Measurements from ENCODE around the gene KCND2. TPM values are rescaled to one million over a fixed set of nuclear protein-coding genes. Genes with fewer than 3 reads are reported as not detected.

The KCND2 gene
- total and polyA plus RNA-seq, 2 of the 4 experiments (the other 2 are of a cell fraction): under 0.01 TPM; not detected in 1

GRCh38 chr7:120304674-120305073 is 31.7 kb downstream of the KCND2 start:
- in situ Hi-C loops (cut with MboI; ENCODE audit: low sequenced_read_pairs): no loop called here
- Histone ChIP-seq H2BK5ac (ENCODE audit: low read depth, low read length, poor library complexity, severe bottlenecking) (no peak overlapping the region), H3K23ac (ENCODE audit: low read depth, low read length) (no peak overlapping the region), H3K4me2 (ENCODE audit: low read depth, low read length) (no peak overlapping the region), H4K5ac (ENCODE audit: low read depth, low read length) (no peak overlapping the region), H2AK9ac (replicated peaks; ENCODE audit: low read depth, low read length, poor library complexity) (no peak overlapping the region), H3K9ac (ENCODE audit: low read depth, low read length) (no peak overlapping the region), H3K27me3 (ENCODE audit: control insufficient read depth, insufficient read depth, low read length) (no peaks in the 10 kb centered on the region), H2AK5ac (ENCODE audit: low read depth, low read length) (no peak overlapping the region), H3K27ac (ENCODE audit: insufficient read depth, low read length) (no peak overlapping the region), H3K79me1 (ENCODE audit: low read depth in 1 of 2, low read length in 2 of 2) (no peaks in the 10 kb centered on the region), H3K9me3 (ENCODE audit: control insufficient read depth, insufficient read depth, low read length) (no peaks in the 10 kb centered on the region), H4K91ac (ENCODE audit: insufficient read depth, low read depth, low read length) (no peak overlapping the region), H2BK20ac (ENCODE audit: low read depth, low read length) (no peak overlapping the region), H3K18ac (ENCODE audit: low read depth, low read length) (no peak overlapping the region), H2AFZ (replicated peaks; ENCODE audit: low read length, poor library complexity) (no peak overlapping the region), H3K4me3 (ENCODE audit: insufficient read depth, low read depth, low read length) (no peak overlapping the region), H4K20me1 (ENCODE audit: insufficient read depth, low read length) (no peaks in the 10 kb centered on the region), H3K4me1 (ENCODE audit: control insufficient read depth, insufficient read depth, low read length) (no peaks in the 10 kb centered on the region), H3K14ac (replicated peaks; ENCODE audit: low read depth, low read length) (no peak overlapping the region), H4K8ac (ENCODE audit: low read depth in 2 of 2, low read length in 2 of 2) (no peak overlapping the region), H2BK120ac (ENCODE audit: low read depth, low read length) (no peak overlapping the region), H3K36me3 (ENCODE audit: control insufficient read depth, insufficient read depth, low read length) (no peaks in the 10 kb centered on the region), H3K9me1 (ENCODE audit: insufficient read depth, low read length) (no peaks in the 10 kb centered on the region), H2BK15ac (ENCODE audit: low read depth, low read length) (no peak overlapping the region), H3K56ac (ENCODE audit: extremely low read depth, insufficient read depth, low read length) (no peak overlapping the region), H3K4ac (ENCODE audit: low read depth, low read length) (no peak overlapping the region)
- DNase-seq (no peak), ATAC-seq (ENCODE audit: low read depth) (no peak)
- POLR2A ChIA-PET (ENCODE audit: unreplicated experiment): no interaction called here
- intact Hi-C loops (cut with micrococcal nuclease): no loop called here
- CTCF ChIA-PET: interaction anchor here (0.6 kb wide), 1 partner anchor 395 kb away, joined by 3 read pairs; no protein-coding TSS in a partner anchor
- dilution Hi-C loops (cut with HindIII; ENCODE audit: low sequenced_read_pairs, unreplicated experiment): no loop called here
- no CpG with 5 or more reads among the region's 6 CpGs for WGBS, 2 experiments (ENCODE audit: extremely low coverage in 2 of 2, insufficient read length in 1 of 2)
- TF ChIP-seq RAD21 (IDR thresholded peaks at IDR 0.05; ENCODE audit: low read length): no peak
- no peak for TF ChIP-seq CHD1 (IDR thresholded peaks at IDR 0.05; ENCODE audit: low read depth, low read length)
- no peak for TF ChIP-seq RCOR1 (IDR thresholded peaks at IDR 0.05; ENCODE audit: insufficient replicate concordance, low read length)
- TF ChIP-seq NFE2L2 (IDR thresholded peaks at IDR 0.05; ENCODE audit: low read depth, low read length): no peak
- no peak for TF ChIP-seq POLR2A (IDR thresholded peaks at IDR 0.05; ENCODE audit: low read depth, low read length)
- no peak for TF ChIP-seq RFX5 (IDR thresholded peaks at IDR 0.05; ENCODE audit: low read depth, low read length)
- TF ChIP-seq MAFK (IDR thresholded peaks at IDR 0.05; ENCODE audit: low read depth, low read length): no peak
- TF ChIP-seq SMC3 (IDR thresholded peaks at IDR 0.05; ENCODE audit: low read depth, low read length): no peak
- TF ChIP-seq CTCF (conservative IDR thresholded peaks at IDR 0.05; ENCODE audit: low read depth, low read length): no peak
- TF ChIP-seq MXI1 (IDR thresholded peaks at IDR 0.05; ENCODE audit: borderline replicate concordance, low read depth, low read length): no peak
- no peak for TF ChIP-seq USF2 (IDR thresholded peaks at IDR 0.05; ENCODE audit: low read depth, low read length)
- no TSS peak for BruUV-seq (replicated peaks)
